ENCODE results near the gene KNG1.

The KNG1 gene

DNA sequence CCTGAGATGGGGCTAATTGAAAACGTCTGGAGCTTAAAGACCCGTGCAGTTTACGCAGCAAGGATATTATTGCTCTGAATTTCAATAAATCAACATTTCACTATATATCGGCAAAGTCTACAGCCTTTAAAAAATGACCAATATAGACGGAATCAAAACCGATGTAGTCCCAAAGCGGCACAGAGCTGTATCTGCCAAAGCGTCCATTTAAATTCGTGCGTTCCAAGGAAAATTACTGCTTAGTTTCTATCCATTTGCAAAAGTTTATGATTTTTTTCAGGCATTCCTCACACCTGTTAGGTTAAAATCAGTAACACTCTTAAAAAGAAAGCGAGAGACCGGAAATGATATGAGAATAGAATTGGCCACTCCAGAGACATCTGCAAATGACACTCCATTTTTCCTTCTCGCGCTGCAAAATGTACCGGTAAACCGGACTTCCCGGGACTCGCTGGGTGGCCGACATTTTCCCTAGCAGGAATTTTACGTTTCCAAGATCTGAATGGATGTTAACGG lies 65.4 kb downstream of the KNG1 start:
- no peak for FAIRE-seq

- FAIRE-seq = no peak
Measured at GRCh38 chr3:186783058-186783730, 66.0 kb downstream of the KNG1 start, which contains the start of gene EIF4A2. EIF4A2 (plus strand) TSS chr3:186783577; CDS start chr3:186783611, 34 bp downstream.

- FAIRE-seq = no peak
Measured at GRCh38 chr3:186783731-186784515, 66.8 kb downstream of the KNG1 start.

DNA sequence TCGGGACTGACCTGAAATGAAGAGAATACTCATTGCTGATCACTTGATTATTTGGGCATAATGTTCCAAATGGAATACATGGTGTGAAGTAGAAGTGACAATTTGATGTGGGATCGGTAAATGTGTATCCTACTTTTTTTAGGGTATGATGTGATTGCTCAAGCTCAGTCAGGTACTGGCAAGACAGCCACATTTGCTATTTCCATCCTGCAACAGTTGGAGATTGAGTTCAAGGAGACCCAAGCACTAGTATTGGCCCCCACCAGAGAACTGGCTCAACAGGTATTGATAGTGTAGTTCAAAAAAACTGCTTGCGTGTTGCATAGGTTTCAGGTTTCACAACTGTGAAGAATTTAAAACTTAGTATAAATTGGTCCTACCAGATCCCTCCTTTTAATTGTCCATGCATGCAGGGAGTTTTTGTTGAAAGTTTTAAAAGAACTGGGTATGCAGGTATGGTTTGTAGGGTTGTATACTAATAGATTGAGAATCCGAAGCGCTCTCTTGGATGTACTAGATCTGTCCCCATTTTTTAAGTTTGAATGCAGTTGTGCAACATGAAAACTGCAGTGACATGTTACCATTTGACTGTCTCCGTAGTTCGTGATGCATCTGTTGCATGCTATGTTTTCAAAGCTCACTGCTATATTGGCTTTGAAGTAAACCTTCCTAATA lies 67.8 kb downstream of the KNG1 start:
- FAIRE-seq = no peak

DNA sequence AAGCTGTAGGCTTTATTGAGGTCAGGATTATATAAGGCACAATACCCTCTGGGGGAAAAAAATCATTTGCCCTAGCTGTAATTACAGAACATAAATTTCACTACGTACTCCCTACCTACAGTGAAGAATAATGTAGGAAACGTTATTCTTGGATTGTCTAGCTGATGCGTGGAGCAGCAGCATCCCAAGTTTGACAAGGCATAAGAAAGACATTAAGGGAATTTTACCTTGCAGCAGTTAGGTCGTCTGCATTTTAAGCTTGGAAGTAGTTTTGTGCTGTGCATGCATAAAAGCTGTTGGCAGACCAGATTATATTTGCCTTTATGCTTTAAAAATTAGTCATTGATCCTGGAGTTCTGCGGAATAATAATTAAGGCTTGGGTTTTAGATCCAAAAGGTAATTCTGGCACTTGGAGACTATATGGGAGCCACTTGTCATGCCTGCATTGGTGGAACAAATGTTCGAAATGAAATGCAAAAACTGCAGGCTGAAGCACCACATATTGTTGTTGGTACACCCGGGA lies 68.4 kb downstream of the KNG1 start:
- no peak for FAIRE-seq

GRCh38 chr3:186786922-186787321 lies 69.8 kb downstream of the KNG1 start:
- FAIRE-seq = no peak

- FAIRE-seq = no peak
Measured at GRCh38 chr3:186787642-186788481, 70.7 kb downstream of the KNG1 start.

- no peak for FAIRE-seq
Measured at GRCh38 chr3:186788482-186789370, 71.6 kb downstream of the KNG1 start.

DNA sequence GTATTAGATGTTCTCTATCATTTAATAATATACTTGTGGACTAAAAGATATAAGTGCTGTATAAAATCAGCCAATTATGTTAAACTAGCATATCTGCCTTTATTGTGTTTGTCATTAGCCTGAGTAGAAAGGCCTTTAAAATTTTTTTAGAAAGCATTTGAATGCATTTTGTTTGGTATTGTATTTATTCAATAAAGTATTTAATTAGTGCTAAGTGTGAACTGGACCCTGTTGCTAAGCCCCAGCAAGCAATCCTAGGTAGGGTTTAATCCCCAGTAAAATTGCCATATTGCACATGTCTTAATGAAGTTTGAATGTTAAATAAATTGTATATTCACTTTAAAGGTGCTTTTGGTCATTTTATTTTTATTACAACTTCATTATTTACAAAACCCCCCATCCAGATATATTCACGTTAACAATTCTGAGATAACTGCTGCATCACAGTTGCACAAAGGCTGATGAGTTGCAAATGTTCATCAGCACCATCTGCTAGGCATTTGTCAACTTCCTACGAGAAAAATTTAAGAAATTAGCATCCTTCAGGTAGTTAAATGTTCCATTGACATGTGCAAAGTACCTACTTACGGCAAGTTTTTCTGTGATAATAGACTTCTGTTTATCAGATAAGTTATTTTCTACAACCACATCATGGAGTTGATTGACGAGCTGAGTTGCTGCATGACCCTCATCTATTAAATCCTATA lies 72.5 kb downstream of the KNG1 start:
- no peak for FAIRE-seq

GRCh38 chr3:186790261-186790981 lies 73.3 kb downstream of the KNG1 start:
- no peak for FAIRE-seq

Data from endometrium (tissue), 2 donors.